IMR-90 (cell line): ENCODE measurements around the gene ADGRG3. TPM values are rescaled to one million over a fixed set of nuclear protein-coding genes. Genes with fewer than 3 reads are reported as not detected.

ENCODE experiments used
- ATAC-seq: fragments of 200-7000 bp; cut with Tn5 transposase; 2 replicates; pipeline ENCODE4 v1.9.1; 2020; ENCODE audit warnings: low read depth, mild to moderate bottlenecking, moderate library complexity
- BruUV-seq: library from RNA; stranded (reverse); fragments of 400-500 nt; replicated peaks from 2 replicates; lab custom pipeline; 2021; lab: Mats Ljungman, UMichigan
- CTCF ChIA-PET: fragments of 300-600 bp; formaldehyde crosslinking; extraction: SDS; loops from one replicate; lab custom pipeline; 2021; ENCODE audit warnings: antibody characterized with exemption; lab: Yijun Ruan, JAX
- POLR2A ChIA-PET: fragments of 300-600 bp; sonication (Branson Sonifier 250); formaldehyde crosslinking; loops from one replicate; lab custom pipeline; 2022; ENCODE audit warnings: antibody characterized with exemption; ENCODE audit not compliant: unreplicated experiment; lab: Charles Lee
- DNase-seq: peaks from one replicate; pipeline ENCODE4 v3.0.0; 2013
- H2AFZ ChIP-seq: replicated peaks from 2 replicates; pipeline ENCODE3; 2013; ENCODE audit warnings: low read length, mild to moderate bottlenecking; ENCODE audit not compliant: poor library complexity
- H2AK5ac ChIP-seq: 2 replicates; pipeline ENCODE4 v1.6.1; 2013; ENCODE audit warnings: low read depth, low read length, inconsistent platforms
- H2AK9ac ChIP-seq: replicated peaks from 2 replicates; pipeline ENCODE3; 2013; ENCODE audit warnings: mild to moderate bottlenecking, low read depth, low read length, moderate library complexity; ENCODE audit not compliant: poor library complexity
- H2BK120ac ChIP-seq: 2 replicates; pipeline ENCODE4 v1.6.1; 2013; ENCODE audit warnings: low read depth, low read length, inconsistent platforms
- H2BK15ac ChIP-seq: 3 replicates; pipeline ENCODE4 v1.6.1; 2013; ENCODE audit warnings: low read depth, low read length, inconsistent platforms
- H2BK20ac ChIP-seq: 2 replicates; pipeline ENCODE4 v1.6.1; 2013; ENCODE audit warnings: low read depth, mild to moderate bottlenecking, inconsistent platforms, low read length, moderate library complexity
- H2BK5ac ChIP-seq: 2 replicates; pipeline ENCODE4 v1.6.1; 2013; ENCODE audit warnings: mild to moderate bottlenecking, low read depth, low read length, inconsistent platforms; ENCODE audit not compliant: poor library complexity, severe bottlenecking
- H3K14ac ChIP-seq: replicated peaks from 2 replicates; pipeline ENCODE4 v1.6.1; 2013; ENCODE audit warnings: low read depth, low read length, inconsistent platforms
- H3K18ac ChIP-seq: 2 replicates; pipeline ENCODE4 v1.6.1; 2013; ENCODE audit warnings: low read depth, low read length, control low read depth
- H3K23ac ChIP-seq: 2 replicates; pipeline ENCODE4 v1.6.1; 2013; ENCODE audit warnings: low read depth, low read length, inconsistent platforms
- H3K27ac ChIP-seq: 2 replicates; pipeline ENCODE4 v1.5.1; 2013; ENCODE audit warnings: mild to moderate bottlenecking, control low read depth, low read length; ENCODE audit not compliant: insufficient read depth
- H3K27me3 ChIP-seq: 2 replicates; pipeline ENCODE4 v1.6.1; 2013; ENCODE audit warnings: low read length; ENCODE audit not compliant: control insufficient read depth, insufficient read depth
- H3K36me3 ChIP-seq: 2 replicates; pipeline ENCODE4 v1.6.1; 2013; ENCODE audit warnings: low read length, mixed read lengths; ENCODE audit not compliant: control insufficient read depth, insufficient read depth
- H3K4ac ChIP-seq: 2 replicates; pipeline ENCODE4 v1.6.1; 2013; ENCODE audit warnings: low read depth, low read length, inconsistent platforms
- H3K4me1 ChIP-seq: 2 replicates; pipeline ENCODE4 v1.6.1; 2013; ENCODE audit warnings: low read length, mixed read lengths; ENCODE audit not compliant: control insufficient read depth, insufficient read depth
- H3K4me2 ChIP-seq: 2 replicates; pipeline ENCODE4 v1.6.1; 2013; ENCODE audit warnings: low read depth, mild to moderate bottlenecking, control low read depth, low read length, moderate library complexity
- H3K4me3 ChIP-seq: 2 replicates; pipeline ENCODE4 v1.5.1; 2013; ENCODE audit warnings: low read depth, mild to moderate bottlenecking, control low read depth, low read length, moderate library complexity; ENCODE audit not compliant: insufficient read depth
- H3K56ac ChIP-seq: 2 replicates; pipeline ENCODE4 v1.6.1; 2013; ENCODE audit warnings: low read length, inconsistent platforms; ENCODE audit not compliant: insufficient read depth; ENCODE audit errors: extremely low read depth
- H3K79me1 ChIP-seq, 2 experiments: 2 replicates each; pipeline ENCODE4 v1.6.1; 2013; ENCODE audit warnings: low read length in 2 of 2, inconsistent platforms in 1 of 2, low read depth in 1 of 2
- H3K9ac ChIP-seq: 2 replicates; pipeline ENCODE4 v1.6.1; 2013; ENCODE audit warnings: low read depth, low read length, control low read depth
- H3K9me1 ChIP-seq: 2 replicates; pipeline ENCODE4 v1.6.1; 2013; ENCODE audit warnings: low read length, inconsistent platforms; ENCODE audit not compliant: insufficient read depth
- H3K9me3 ChIP-seq: 2 replicates; pipeline ENCODE4 v1.6.1; 2013; ENCODE audit warnings: low read length; ENCODE audit not compliant: control insufficient read depth, insufficient read depth
- H4K20me1 ChIP-seq: 2 replicates; pipeline ENCODE4 v1.6.1; 2013; ENCODE audit warnings: low read length, inconsistent platforms; ENCODE audit not compliant: insufficient read depth
- H4K5ac ChIP-seq: 2 replicates; pipeline ENCODE4 v1.6.1; 2013; ENCODE audit warnings: mild to moderate bottlenecking, low read depth, low read length, control low read depth
- H4K8ac ChIP-seq, 2 experiments: 2 replicates each; pipeline ENCODE4 v1.6.1; 2013; ENCODE audit warnings: low read depth in 2 of 2, low read length in 2 of 2, control low read depth in 1 of 2, inconsistent platforms in 1 of 2
- H4K91ac ChIP-seq: 2 replicates; pipeline ENCODE4 v1.6.1; 2013; ENCODE audit warnings: low read depth, low read length, inconsistent platforms; ENCODE audit not compliant: insufficient read depth
- BHLHE40 ChIP-seq: fragments of 150-350 bp; IDR thresholded peaks from 2 replicates; pipeline ENCODE4 v1.6.1; 2016; ENCODE audit warnings: mild to moderate bottlenecking, low read depth, low read length
- CEBPB ChIP-seq: IDR thresholded peaks from 2 replicates; pipeline ENCODE4 v1.6.1; 2012; ENCODE audit warnings: low read depth, low read length, improper control_type of control experiment
- ELK1 ChIP-seq: fragments of 150-350 bp; IDR thresholded peaks from 2 replicates; pipeline ENCODE4 v1.6.1; 2016; ENCODE audit warnings: low read depth, mild to moderate bottlenecking, low read length, moderate library complexity, borderline replicate concordance
- FOS ChIP-seq: fragments of 150-350 bp; IDR thresholded peaks from 2 replicates; pipeline ENCODE4 v1.6.1; 2016; ENCODE audit warnings: low read depth, low read length
- MAFK ChIP-seq: IDR thresholded peaks from 2 replicates; pipeline ENCODE4 v1.6.1; 2012; ENCODE audit warnings: low read depth, low read length, improper control_type of control experiment
- NFE2L2 ChIP-seq: fragments of 150-350 bp; IDR thresholded peaks from 2 replicates; pipeline ENCODE4 v1.6.1; 2016; ENCODE audit warnings: low read depth, mild to moderate bottlenecking, low read length
- RAD21 ChIP-seq: IDR thresholded peaks from 2 replicates; pipeline ENCODE4 v1.6.1; 2012; ENCODE audit warnings: low read length, improper control_type of control experiment
- RCOR1 ChIP-seq: IDR thresholded peaks from 2 replicates; pipeline ENCODE4 v1.6.1; 2012; ENCODE audit warnings: mild to moderate bottlenecking, low read length, improper control_type of control experiment; ENCODE audit not compliant: insufficient replicate concordance
- RFX5 ChIP-seq: IDR thresholded peaks from 2 replicates; pipeline ENCODE4 v1.8.0; 2012; ENCODE audit warnings: low read depth, mild to moderate bottlenecking, low read length, moderate library complexity
- WGBS, 2 experiments: methylation state at CpG; one replicate each; pipeline versions ENCODE4 v1.1.5 to v1.1.7; 2013; ENCODE audit warnings: missing lambda C conversion rate in 2 of 2; ENCODE audit not compliant: insufficient read length in 1 of 2; ENCODE audit errors: extremely low coverage in 2 of 2; 5-methylcytosine and 5-hydroxymethylcytosine counted together
- dilution Hi-C: fragments of 300-500 bp; cut with HindIII; formaldehyde crosslinking; loops from one replicate; pipeline ENCODE4 v1.14.3; 2018; ENCODE audit warnings: low sequenced_read_pairs; ENCODE audit not compliant: unreplicated experiment
- in situ Hi-C: fragments of 300-500 bp; cut with MboI; formaldehyde crosslinking; loops from 3 replicates; pipeline ENCODE4 v1.14.3; 2019; ENCODE audit warnings: low sequenced_read_pairs, inconsistent platforms, mixed read lengths
- intact Hi-C: fragments of 100-400 bp; cut with micrococcal nuclease; formaldehyde crosslinking; loops from 2 replicates; pipeline ENCODE4 v1.10.0; 2022
- polyA plus RNA-seq, 3 experiments: library from polyadenylated mRNA; depleted of rRNA; stranded (reverse); fragments of >200 nt; gene quantifications; 2 replicates each; pipeline ENCODE4 v1.2.3, GENCODE V29; 2012; ENCODE audit warnings: low replicate concordance in 1 of 3
- total RNA-seq: library from RNA; depleted of rRNA; stranded (reverse); fragments of >200 nt; gene quantifications from 2 replicates; pipeline ENCODE4 v1.2.3, GENCODE V29; 2012
- TF ChIP-seq, protein P1 (sequence below): conservative IDR thresholded peaks from 2 replicates; pipeline ENCODE4 v1.5.1; 2012; ENCODE audit warnings: mild to moderate bottlenecking, low read depth, low read length, improper control_type of control experiment

ADGRG3 gene
- total and polyA plus RNA-seq, 2 of the 4 experiments (the other 2 are of a cell fraction), result not detected

DNA sequence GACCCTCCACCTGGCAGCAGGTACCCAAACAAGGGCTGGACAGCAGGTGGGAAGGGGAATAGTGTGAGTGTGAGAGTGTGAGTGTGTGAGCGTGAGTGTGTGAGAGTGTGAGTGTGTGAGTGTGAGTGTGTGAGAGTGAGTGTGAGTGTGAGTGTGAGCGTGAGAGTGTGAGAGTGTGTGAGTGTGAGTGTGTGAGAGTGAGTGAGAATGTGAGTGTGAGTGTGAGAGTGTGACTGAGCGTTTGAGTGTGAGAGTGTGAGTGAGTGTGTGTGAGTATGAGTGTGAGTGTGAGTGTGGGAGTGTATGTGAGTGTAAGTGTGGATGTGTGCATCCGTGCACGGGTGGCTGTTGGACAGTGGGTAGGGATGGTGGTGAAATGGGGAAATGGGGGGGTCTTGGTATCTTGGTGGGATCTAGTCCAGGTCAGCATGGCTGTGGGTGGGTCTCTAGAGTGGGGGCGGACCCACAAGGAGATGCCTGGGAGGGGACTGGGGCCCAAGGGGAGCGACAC lies 39.3 kb upstream of the ADGRG3 start:
- dilution Hi-C loops (no loop called here), in situ Hi-C loops (no loop called here), intact Hi-C loops (no loop called here)
- no peak for DNase-seq
- H3K9ac ChIP-seq, result peak overlapping the region; percentile 19; the same call in 1 of the 2 replicates
- peak overlapping the region; percentile 77 for H2AFZ ChIP-seq
- ChIA-PET CTCF (interaction anchor here (1.0 to 1.1 kb wide), 2 partner anchors 20 to 53 kb away, joined by 3 read pairs; no protein-coding TSS in a partner anchor), POLR2A (no interaction called here)
- H2AK5ac ChIP-seq, result peak overlapping the region; percentile 99
- H3K4me2 ChIP-seq, result peak overlapping the region; percentile 73
- peak overlapping the region; percentile 41 for H3K23ac ChIP-seq
- H3K4me3 ChIP-seq, result peak overlapping the region; percentile 20; the same call in 1 of the 2 replicates
- peak overlapping the region; percentile 48 for H3K18ac ChIP-seq
- no peaks in the 10 kb centered on the region for H3K27me3 ChIP-seq
- H2BK20ac ChIP-seq, result peak overlapping the region; percentile 53
- H3K4me1 ChIP-seq, result peaks cover 21% of the 10 kb centered on the region
- H4K5ac ChIP-seq, result peak overlapping the region; percentile 11; the same call in 1 of the 2 replicates
- H2BK15ac ChIP-seq, result peak overlapping the region; percentile 84; the same call in 2 of the 3 replicates
- H2BK5ac ChIP-seq, result peak overlapping the region; percentile 78
- no peaks in the 10 kb centered on the region for H3K9me3 ChIP-seq
- TF ChIP-seq RCOR1, result no peak
- TF ChIP-seq MAFK, result no peak
- TF ChIP-seq FOS, result no peak
- TF ChIP-seq RFX5, result no peak
- TF ChIP-seq, protein P1, sequence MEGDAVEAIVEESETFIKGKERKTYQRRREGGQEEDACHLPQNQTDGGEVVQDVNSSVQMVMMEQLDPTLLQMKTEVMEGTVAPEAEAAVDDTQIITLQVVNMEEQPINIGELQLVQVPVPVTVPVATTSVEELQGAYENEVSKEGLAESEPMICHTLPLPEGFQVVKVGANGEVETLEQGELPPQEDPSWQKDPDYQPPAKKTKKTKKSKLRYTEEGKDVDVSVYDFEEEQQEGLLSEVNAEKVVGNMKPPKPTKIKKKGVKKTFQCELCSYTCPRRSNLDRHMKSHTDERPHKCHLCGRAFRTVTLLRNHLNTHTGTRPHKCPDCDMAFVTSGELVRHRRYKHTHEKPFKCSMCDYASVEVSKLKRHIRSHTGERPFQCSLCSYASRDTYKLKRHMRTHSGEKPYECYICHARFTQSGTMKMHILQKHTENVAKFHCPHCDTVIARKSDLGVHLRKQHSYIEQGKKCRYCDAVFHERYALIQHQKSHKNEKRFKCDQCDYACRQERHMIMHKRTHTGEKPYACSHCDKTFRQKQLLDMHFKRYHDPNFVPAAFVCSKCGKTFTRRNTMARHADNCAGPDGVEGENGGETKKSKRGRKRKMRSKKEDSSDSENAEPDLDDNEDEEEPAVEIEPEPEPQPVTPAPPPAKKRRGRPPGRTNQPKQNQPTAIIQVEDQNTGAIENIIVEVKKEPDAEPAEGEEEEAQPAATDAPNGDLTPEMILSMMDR, result no peak
- TF ChIP-seq ELK1, result no peak
- no peak for TF ChIP-seq BHLHE40
- TF ChIP-seq CEBPB, result no peak
- TF ChIP-seq RAD21, result no peak
- no peak for TF ChIP-seq NFE2L2
- peak overlapping the region; percentile 53 for H3K27ac ChIP-seq
- no peaks in the 10 kb centered on the region for H3K36me3 ChIP-seq
- peaks cover 0 to 5% of the 10 kb centered on the region in 2 experiments; a peak in 1 of 4 replicates for H3K79me1 ChIP-seq
- peak overlapping the region; percentile 67 for H2BK120ac ChIP-seq
- H3K9me1 ChIP-seq, result peaks cover 9% of the 10 kb centered on the region
- peak overlapping the region; percentile 76; the same call in 1 of the 2 replicates for H4K91ac ChIP-seq
- no peak for ATAC-seq
- H4K8ac ChIP-seq, result peak overlapping the region; percentile 65 to 80; a peak in 3 of 4 replicates
- H3K14ac ChIP-seq, result peak overlapping the region; percentile 78
- WGBS, 2 experiments, result 78 to 100% methylated on average over 1 to 5 of the region's 7 CpGs
- H2AK9ac ChIP-seq, result peak overlapping the region; percentile 59
- BruUV-seq, result no TSS peak
- no peak overlapping the region for H3K56ac ChIP-seq
- peak overlapping the region; percentile 84 for H3K4ac ChIP-seq
- H4K20me1 ChIP-seq, result no peaks in the 10 kb centered on the region; the same call in 1 of the 2 replicates
